HG03460 (cell line): ENCODE results near the gene KIRREL3.

Source experiments
- ATAC-seq: cut with Tn5 transposase; IDR thresholded peaks from one replicate; pipeline ENCODE4 v1.9.1; 2021; ENCODE audit not compliant: unreplicated experiment

The KIRREL3 gene

DNA sequence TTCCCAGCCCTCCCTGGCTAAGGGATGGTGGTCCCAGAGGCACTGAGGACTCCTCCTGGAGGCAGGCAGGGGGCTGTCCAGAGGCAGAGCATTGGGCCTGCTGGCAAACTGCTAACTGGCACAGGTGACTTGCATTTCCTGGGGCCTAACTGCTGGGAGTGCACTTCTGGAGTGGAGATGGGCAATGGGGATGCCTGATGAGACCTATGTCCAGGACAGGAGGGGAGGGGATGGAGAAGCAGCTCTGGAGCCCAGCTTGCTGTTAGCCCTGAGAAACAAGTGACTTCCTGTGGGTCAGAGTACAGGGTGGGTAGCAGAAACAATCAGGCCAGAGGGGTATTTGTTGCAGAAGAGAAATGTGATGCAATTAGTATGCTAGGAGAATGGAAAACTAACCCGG lies 391.9 kb downstream of the KIRREL3 start:
- no peak for ATAC-seq

- ATAC-seq, result no peak
Observed at GRCh38 chr11:126607776-126608541, 392.6 kb downstream of the KIRREL3 start.

- no peak for ATAC-seq
Observed at GRCh38 chr11:126607374-126607773, 393.2 kb downstream of the KIRREL3 start.

- ATAC-seq, result no peak
Observed at GRCh38 chr11:126606484-126606883, 394.1 kb downstream of the KIRREL3 start.

DNA sequence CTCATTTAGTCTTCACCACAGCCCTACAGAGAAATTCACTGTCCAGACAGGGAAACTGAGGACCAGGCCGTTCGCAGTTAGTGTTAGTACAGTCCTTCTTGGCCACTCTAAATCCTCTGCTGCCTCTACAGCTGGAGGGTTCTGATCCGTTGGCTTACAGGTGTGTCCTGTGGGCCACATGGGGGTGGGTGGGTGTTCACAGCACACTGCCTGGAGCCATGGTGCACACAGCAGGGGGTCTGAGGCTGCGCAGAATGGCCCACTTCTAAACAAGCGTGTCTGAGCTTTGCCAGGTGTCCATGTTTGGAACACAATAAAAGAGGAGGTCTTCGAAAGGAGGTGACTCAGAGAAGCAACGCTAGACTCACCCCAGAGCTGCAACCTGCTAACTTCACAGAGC lies 396.1 kb downstream of the KIRREL3 start:
- ATAC-seq, result no peak

DNA sequence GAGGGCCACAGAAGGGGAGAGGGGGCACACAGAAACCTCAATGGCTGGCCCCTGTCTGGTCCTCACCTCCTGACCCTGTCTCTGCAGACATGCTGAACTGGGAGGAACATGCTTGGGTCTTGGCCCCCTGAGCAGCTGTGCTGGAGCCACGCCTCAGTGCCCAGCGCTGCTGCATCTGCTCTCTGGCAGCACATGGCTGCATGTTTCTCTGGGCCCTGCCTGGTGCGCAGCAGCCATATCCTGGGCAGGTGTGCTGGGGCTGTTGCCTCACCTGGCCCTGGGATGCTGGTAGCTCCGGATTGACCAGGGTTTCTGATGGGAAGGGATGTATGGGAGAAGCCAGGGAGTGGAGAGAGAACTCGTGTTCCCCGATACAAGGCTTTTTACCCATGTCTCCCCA lies 397.1 kb downstream of the KIRREL3 start:
- no peak for ATAC-seq

DNA sequence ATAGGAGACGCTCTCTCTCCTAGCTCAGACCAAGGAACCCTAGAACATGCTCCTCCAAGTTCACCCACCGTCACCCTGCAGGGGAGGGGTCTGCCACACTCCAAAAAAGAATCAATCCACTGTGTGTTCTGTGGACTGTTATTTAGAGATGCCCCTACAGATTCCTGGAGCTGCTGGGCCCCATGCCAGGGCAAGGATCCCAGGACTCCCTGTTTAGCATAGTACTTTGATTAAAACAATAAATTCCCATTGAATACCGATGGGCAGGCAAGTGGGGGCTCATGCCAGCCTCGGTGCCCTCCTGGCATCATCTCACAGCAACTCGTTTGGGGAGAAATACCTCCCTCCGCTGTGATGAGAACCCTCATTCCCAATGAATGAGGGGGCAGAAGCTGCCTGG lies 397.6 kb downstream of the KIRREL3 start:
- ATAC-seq, result no peak

DNA sequence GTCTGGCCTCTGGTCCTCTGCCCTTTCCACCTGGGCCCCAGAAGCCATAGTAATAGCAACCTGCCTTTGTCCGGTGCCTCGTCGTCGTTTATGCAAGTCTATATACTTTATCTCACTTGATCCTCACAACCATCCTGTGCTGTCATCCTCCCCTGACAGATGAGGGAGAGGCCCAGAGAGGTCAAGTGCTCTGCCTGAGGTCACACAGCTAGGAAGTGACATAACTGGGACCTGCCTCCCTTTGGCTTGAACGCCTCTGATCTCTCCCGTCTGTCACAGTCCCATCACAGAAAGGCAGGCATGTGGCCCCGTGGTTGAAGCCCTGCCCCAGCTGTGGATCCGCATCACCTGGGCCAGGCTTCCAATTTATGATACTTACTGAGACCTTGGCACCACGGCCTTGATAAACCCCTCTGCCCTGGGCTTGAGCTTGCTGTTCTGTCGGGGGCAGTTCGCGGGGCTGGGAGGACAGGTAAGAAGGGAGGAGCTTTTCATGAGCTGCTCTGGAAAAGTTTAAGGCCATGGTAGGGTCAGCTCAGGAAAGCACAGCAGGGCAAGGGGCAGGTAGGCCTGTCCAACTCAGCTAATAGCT lies 398.1 kb downstream of the KIRREL3 start:
- ATAC-seq, result no peak

- no peak for ATAC-seq
Observed at GRCh38 chr11:126601550-126602215, 398.9 kb downstream of the KIRREL3 start.

DNA sequence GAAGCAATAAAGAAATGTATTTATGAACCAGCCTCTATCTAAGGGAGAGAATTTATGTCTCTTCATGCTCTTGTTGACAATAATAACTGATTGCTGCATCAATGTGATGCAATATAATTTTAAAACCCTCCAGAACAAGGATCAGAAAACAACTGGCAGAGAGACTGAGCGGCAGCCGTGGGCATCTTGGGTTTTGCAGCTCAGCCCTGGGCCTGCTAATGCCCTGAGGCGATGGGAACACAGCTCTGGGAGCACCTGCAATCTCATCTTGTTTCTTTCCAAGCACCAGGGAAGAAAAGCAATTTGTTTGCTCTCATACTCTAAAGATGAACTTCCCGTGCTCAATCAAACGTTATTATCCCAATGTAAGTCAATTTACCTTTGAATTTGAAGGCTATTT lies 399.4 kb downstream of the KIRREL3 start:
- no peak for ATAC-seq

DNA sequence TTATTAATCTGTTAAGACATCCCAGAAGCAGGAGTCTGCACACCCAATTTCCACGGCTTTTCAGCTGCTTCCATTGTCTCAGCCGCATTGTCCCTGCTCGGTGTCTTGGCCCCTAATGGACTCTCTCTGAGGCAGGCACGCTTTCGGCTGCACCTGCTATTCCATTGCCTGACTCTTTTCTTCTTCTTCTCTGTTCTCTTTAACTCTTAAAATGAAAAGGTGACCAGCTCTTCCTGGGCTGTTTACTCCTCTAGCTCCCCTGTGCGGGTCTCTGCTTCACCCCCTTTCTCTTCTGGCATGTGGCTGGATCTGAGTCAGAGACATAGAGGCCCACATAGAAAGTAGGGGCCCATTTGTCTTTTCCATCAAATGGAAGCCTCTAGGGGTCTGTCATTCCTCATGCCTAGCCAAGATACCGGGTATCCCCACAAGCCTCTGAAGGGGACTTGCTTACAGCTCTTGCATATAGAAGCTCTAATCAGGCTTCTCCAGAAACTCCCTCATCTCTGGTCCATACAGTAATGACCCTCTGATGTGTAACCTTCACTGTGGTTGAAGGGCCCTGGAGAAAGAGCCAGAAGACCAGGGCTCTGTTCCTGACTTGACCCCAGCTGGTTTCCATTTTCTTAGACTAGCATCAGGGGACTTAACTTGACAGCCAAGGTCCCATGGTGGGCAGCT lies 401.2 kb downstream of the KIRREL3 start:
- no peak for ATAC-seq

GRCh38 chr11:126598344-126599216 lies 402.0 kb downstream of the KIRREL3 start:
- no peak for ATAC-seq

GRCh38 chr11:126597041-126597440 lies 403.5 kb downstream of the KIRREL3 start:
- ATAC-seq, result no peak

GRCh38 chr11:126596474-126596873 lies 404.1 kb downstream of the KIRREL3 start:
- no peak for ATAC-seq

GRCh38 chr11:126595560-126595959 lies 405.0 kb downstream of the KIRREL3 start:
- no peak for ATAC-seq

GRCh38 chr11:126594921-126595367 lies 405.6 kb downstream of the KIRREL3 start:
- ATAC-seq, result no peak

DNA sequence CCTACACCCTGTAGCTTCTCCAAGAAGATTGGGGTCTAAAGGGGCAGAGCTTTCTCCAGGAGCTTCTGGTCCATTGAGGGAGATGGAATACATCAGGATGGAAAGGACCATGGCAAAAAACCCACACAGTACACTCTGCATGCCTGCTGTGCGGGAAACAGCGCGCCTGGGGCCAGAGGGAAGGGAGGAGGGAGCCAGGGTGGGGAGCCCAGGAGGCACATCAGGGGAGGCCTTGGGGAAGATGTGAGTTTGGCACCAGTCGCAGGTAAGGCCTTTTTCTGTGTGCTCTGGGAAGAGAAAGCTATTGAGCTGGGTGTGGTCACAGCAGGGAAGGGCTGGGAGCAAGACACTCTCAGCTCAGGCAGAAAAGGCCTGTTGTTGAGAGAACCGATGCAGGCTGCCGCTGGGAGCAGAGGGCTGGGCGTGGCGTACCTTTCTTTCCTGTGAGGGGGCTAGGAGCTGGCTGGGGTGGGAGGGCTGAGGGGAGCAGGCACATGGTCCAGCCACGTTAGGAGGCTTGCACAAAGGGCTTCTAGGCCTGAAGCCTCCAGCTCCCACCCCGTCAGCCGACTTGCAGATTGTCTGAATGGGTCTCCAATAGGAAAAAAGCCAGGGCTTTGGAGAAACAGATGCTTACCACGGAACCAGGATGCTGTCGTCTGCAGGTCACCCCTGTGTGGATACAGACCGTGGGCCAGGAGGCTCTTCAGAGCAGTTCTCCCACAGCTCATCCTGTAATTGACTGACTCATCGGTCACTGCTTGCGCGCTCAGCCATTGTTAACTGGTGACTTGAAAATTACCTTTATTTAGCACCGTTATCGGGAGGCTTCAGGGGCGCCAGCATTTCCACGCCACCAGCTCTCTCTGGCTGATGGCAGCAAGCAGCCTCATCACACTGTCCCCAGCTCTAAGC lies 407.8 kb downstream of the KIRREL3 start:
- no peak for ATAC-seq

DNA sequence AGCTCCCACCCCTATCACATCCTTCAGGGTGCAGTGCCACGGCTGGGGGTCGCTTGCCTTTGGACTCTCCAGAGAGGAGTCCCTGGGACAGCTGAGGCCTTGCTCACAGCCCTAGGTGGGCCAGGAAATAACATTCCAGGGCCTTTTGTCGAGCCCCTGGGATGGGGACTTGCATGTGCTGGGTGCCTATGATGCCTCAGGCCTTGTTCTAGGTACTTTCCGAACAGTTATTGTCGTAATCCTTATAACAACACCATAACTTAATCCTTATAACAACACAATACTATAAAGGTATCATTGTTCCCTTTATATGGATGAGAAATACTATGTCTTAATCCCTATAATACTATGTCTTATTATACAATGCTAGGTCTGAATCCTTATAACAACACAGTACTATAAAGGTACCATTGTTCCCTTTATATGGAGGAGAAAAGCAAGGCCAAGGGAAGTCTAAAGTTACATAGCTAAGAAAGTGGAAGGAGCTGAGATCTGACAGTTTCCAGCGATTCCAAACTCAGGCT lies 408.5 kb downstream of the KIRREL3 start:
- ATAC-seq, result no peak

- no peak for ATAC-seq
Observed at GRCh38 chr11:126589492-126589803, 411.1 kb downstream of the KIRREL3 start.
